Hematopoietic multipotent progenitor cell treated with erythropoietin and hydrocortisone succinate and interleukin-3 and kit ligand, for 15 days (in vitro differentiated cells): ENCODE data around the gene EML6.

ENCODE experiments used
- DNase-seq: peaks from one replicate; pipeline ENCODE4 v3.0.0-alpha.2; 2015; ENCODE audit warnings: low spot score

EML6 gene

GRCh38 chr2:54880428-54880827 lies 157.0 kb downstream of the EML6 start:
- DNase-seq, result no peak

GRCh38 chr2:54881759-54882158 lies 158.3 kb downstream of the EML6 start:
- no peak for DNase-seq

- no peak for DNase-seq
Observed at GRCh38 chr2:54885891-54886290, 162.4 kb downstream of the EML6 start.

GRCh38 chr2:54887850-54888545 lies 164.5 kb downstream of the EML6 start:
- no peak for DNase-seq

GRCh38 chr2:54889053-54889452 lies 165.6 kb downstream of the EML6 start:
- no peak for DNase-seq

- DNase-seq, result no peak
Observed at GRCh38 chr2:54891909-54892308, 168.4 kb downstream of the EML6 start.

- no peak for DNase-seq
Observed at GRCh38 chr2:54894467-54894866, 171.0 kb downstream of the EML6 start.

- DNase-seq, result no peak
Observed at GRCh38 chr2:54895730-54896129, 172.3 kb downstream of the EML6 start.

- DNase-seq, result no peak
Observed at GRCh38 chr2:54897420-54898310, 174.2 kb downstream of the EML6 start.

- no peak for DNase-seq
Observed at GRCh38 chr2:54898456-54899226, 175.2 kb downstream of the EML6 start.

GRCh38 chr2:54899576-54900200 lies 176.2 kb downstream of the EML6 start:
- peak; percentile 4 for DNase-seq

GRCh38 chr2:54901224-54901986 lies 177.9 kb downstream of the EML6 start:
- no peak for DNase-seq

GRCh38 chr2:54902763-54903162 lies 179.3 kb downstream of the EML6 start:
- DNase-seq, result no peak

GRCh38 chr2:54903736-54904554 lies 180.5 kb downstream of the EML6 start:
- DNase-seq, result no peak

GRCh38 chr2:54904836-54905235 lies 181.4 kb downstream of the EML6 start:
- no peak for DNase-seq

- no peak for DNase-seq
Observed at GRCh38 chr2:54906716-54907115, 183.3 kb downstream of the EML6 start.

GRCh38 chr2:54907663-54908062 lies 184.2 kb downstream of the EML6 start:
- DNase-seq, result no peak

GRCh38 chr2:54908591-54908990 lies 185.1 kb downstream of the EML6 start:
- DNase-seq, result no peak

- no peak for DNase-seq
Observed at GRCh38 chr2:54909001-54909400, 185.5 kb downstream of the EML6 start.

GRCh38 chr2:54912305-54912704 lies 188.8 kb downstream of the EML6 start:
- no peak for DNase-seq
